PC-9 (cell line): ENCODE data around the gene TK1.

Experiments used
- CTCF ChIP-seq: fragments of 200-600 bp; sonication (generic); conservative IDR thresholded peaks from 2 replicates; pipeline ENCODE4 v1.6.1; 2017; ENCODE audit warnings: mixed run types, antibody characterized with exemption, mild to moderate bottlenecking, moderate library complexity
- EZH2 ChIP-seq: fragments of 200-600 bp; sonication (generic); IDR thresholded peaks from 2 replicates; pipeline ENCODE4 v1.8.0; 2017; ENCODE audit warnings: antibody characterized with exemption, low read depth

- TF ChIP-seq CTCF (no peak), EZH2 (no peak)
Measured at GRCh38 chr17:78231991-78232858, 45.4 kb upstream of the TK1 start.
